Measurements from ENCODE around the gene MINDY3.

DNA sequence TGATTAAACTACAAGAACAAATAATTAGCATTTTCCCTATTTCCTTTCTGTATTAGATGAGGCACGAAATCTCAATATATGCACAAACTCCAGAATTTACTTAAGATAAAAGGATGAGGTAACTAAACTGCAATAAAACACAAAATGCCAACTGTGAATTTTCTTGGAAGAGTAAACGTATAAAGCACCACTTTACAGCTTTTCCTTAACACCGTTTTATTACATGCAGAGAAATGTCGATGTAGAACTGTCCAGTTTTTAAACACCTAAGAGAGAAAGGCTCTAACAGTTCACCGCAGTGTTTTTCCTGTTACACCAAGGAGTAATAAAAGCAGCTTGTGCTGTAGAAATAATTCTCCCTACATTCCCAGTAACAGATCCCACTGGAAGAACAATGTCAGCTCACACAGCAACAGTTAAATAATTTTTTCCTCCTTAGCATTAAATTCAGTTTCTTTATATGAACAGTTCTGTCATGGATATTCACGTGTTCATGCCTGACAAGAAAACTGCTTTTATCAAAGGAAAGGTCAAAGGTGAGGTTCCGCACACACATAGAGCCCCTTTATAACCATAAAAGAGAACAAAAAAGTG lies 52.0 kb downstream of the MINDY3 start:
- no peak for TF ChIP-seq CTCF (optimal IDR thresholded peaks at IDR 0.05 in 1 of 3, IDR thresholded peaks at IDR 0.05 in 1 of 3, conservative IDR thresholded peaks at IDR 0.05 in 1 of 3; ENCODE audit: extremely low read depth in 1 of 3, insufficient read depth in 2 of 3, low read length in 3 of 3)
- no peak for TF ChIP-seq EZH2 (IDR thresholded peaks at IDR 0.05; ENCODE audit: low read length)

Measured in keratinocyte (primary cell).